Activated gamma-delta T cell (primary cell): ENCODE results near the gene CNTNAP2.
"Not testable (repeated sequence)": the region's sequence is repeated elsewhere in the genome, so short reads cannot be mapped to it uniquely, and the experiment has no call there.

ENCODE experiments used
- DNase-seq: peaks from one replicate; lab custom pipeline; 2025; lab: John Stamatoyannopoulos, UW

CNTNAP2 gene

DNA sequence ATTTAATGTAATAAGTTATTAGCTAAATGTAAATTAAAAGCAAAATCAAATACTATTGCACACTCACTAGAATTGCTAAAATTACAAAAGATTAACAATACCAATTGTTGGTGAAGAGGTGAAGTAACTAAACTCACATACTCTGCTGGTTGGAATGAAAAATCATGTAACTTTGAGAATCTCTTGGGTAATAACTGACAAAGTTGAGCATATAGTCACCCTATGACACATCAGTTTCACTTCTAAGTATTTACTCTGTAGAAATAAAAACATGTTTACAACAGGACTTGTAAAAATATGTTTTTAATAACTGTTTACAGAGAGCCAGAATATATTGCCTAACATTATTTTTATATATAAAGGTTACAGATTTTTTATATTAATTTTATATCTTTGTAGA lies 33.6 kb downstream of the CNTNAP2 start:
- no peak for DNase-seq

DNA sequence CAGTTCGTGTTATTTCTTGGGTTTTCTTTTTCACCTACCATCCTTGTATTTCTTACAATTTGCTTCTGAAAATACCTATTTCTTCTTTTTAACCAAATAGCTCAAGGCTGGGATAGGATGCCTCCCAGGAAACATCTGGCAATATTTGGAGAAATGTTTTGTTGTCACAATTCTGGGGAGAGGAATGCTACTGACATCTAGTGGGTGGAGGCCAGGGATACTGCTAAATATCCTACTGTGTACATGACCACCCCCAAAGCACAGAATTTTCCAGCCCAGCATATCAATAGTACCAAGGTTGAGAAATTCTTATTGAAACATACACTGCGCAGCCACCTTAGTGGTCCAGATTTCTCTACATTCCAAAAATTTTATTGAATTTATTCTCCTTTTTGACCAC lies 55.5 kb downstream of the CNTNAP2 start:
- DNase-seq, result no peak

DNA sequence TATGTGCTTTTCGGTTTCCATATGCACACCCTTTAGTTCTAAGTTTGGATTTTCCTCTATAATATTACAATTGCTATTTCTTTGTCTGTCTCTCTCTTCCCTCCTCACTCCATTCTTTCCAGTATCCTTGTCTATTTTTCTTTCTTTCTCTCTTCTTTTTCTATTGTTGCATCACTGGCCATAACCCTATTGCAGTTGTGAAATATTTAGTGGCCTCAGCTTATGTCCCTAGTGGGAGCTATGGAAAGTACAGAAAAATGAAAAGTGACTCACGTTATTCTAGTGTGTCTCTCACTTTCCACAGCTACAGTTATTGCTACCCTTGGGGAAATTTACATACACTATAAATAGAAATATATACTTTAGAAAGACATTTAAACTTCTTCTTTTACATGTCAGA lies 59.1 kb downstream of the CNTNAP2 start:
- no peak for DNase-seq

DNA sequence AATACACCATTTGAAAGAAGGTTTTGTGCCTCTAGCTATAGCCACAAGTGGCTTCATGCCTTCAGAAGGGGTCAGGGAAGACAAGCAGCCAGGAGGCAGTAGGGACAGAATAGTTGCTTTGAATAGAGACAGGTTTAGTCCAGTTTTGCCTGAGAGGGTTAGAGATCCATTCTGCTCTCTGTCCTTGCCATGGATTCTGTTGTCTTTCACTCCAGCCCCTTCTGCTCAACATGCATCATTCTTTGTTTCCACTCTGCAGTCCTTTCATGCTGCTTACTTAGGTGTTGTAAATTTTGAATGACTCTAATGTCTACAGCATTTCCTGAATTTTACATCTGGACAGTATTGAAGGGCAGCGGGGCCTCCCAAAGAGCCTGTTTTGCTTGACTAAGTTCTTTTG lies 60.3 kb downstream of the CNTNAP2 start:
- no peak for DNase-seq

DNA sequence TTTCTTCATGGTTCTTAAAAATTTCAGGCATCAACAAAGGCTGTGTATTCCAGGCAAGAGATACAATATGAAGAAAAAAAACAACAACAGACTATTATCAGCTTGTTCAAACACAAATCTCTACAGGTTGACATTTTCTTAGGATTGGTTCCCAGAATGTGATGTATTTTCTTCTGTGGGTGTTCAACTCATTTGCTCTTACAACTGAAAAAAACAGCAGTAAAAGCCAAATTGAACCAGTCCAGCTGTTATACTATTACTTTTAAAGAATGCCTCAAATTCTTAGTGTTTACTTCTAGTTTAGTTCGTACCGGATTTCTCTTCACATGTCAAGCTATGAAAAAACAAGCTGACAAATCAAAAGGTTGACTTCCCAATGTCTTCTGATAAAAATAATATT lies 60.7 kb downstream of the CNTNAP2 start:
- no peak for DNase-seq

DNA sequence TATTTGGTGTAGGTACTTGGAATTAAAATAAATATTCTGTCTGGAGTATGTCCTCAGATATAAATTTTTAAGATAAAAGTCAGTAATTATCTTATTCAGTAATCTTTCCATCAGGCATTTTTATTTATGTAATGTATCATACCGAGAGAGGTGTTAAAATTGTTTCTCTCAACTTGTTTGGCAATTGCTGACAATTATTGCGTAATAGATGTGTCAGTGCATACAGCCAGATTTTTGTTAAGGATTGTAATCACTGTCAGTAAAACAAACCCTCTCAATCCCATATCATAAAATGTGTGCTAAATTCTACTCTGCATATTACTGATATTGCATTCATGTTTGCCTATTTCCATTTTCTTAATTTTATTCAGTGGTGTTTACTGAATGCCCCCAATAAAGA lies 69.2 kb downstream of the CNTNAP2 start:
- DNase-seq, result no peak

DNA sequence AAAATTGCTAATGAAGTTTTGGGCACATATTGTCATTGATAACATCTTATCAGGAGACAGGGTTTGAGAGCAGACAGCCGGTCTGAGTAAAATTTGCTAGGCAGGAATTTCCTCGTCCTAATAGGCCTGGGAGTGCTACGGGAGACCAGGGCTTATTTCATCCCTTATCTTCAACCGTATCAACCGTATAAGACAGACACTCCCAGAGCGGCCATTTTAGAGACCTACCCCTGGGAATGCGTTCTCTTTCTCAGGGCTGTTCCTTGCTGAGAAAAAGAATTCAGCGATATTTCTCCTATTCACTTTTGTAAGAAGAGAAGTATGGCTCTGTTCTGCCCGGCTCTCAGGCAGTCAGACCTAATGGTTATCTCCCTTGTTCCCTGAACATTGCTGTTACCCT lies 74.8 kb downstream of the CNTNAP2 start:
- DNase-seq, result not testable (repeated sequence)

DNA sequence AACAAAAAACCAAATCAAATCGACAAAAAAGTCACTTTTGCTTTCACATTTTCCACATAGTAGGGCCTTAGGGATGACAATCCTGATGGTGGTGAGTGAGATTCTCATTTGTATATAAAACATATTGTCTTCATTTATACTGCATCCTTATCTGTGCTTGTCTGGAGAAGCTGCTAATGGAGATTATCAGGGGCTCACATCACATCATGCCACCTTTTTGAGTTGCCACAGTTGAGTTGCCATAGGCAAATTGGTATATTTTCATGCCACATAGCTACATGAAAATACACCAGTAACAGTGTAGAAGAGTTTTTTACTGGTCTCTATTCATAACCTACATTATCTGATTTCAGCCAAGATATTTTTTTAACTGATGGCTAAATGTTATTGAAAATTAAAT lies 85.3 kb downstream of the CNTNAP2 start:
- no peak for DNase-seq

DNA sequence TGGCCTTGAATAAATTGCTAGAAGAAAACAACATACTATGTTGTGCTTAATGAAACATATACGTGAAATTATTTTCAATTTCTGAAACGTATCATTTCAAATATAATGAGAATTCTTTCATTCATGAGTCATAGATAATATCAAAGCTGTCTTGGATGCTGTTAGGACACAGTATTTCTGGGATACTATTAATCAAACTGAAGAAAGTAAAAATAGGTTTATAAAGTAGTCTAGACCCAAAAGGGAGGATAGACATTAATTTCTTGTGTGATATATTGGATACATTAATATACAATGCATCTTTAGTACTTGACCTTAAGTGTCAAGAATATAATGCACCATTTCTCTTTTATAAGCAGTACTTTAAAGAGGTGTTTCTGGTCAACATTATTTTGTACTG lies 89.7 kb downstream of the CNTNAP2 start:
- DNase-seq, result no peak

DNA sequence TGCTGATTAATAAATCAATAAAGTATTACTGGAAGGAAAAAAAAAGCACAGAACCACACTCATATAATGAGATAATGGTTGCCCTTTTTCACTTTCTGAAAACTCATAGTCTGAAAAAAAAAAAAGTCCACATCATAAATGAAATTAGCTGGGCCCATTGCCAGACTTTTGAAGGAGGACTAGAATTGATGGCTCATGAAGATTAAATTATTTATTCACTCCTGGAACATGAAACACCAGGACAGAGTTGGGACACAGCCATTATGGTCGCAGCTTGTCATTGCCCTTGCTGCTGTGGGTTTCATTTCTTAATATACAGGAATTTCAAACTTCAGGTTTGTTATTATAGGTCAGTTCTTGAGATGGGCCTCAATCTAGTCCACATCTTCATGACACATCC lies 91.9 kb downstream of the CNTNAP2 start:
- DNase-seq, result no peak

DNA sequence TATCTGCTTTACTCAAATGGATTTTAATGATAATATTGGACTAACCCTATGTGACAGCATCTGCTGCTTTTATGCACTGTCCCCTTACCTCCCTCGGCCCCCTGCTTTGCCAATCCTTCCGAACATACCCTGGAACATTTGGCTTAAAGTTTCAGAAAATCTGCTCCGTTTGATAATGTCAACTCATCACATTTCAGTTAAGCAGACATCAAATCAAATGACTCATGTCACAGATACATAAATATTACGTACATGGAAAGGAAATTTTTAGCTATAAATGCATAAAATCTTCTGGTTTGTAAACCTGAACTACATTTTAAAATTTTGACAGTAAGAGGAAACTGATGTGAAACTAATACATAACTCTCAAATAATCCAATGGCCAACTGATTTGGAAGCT lies 98.2 kb downstream of the CNTNAP2 start:
- DNase-seq, result no peak

DNA sequence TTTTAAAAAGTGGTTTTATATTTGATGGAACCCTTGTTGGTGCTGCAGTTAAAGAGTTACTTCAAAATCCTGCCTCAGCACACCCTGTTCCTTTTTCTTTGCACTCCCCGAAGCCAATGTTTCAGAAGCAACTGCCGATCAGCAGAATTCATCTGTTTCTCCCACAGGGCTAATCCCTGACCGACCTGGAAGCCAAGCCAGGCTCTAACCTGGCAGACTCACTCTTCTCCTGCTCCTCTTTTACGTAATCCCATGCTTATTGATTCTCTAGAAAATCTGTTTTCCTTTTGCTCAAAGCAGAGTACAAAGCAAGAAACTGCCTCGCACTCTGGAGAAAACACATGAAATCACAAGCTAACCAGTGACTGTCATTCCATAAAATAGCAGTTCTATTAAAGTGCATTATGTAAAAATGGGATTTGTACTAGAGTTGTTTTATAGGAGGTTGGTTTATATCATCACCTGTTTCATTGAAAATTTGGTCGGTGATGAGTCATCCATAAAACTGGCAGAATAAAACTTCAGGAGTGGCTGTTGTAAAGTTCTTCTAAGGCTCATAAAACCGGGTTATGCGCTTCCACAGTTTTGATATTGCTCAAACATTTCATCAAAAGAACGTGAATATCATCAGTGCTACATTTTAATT lies 99.9 kb downstream of the CNTNAP2 start:
- no peak for DNase-seq

DNA sequence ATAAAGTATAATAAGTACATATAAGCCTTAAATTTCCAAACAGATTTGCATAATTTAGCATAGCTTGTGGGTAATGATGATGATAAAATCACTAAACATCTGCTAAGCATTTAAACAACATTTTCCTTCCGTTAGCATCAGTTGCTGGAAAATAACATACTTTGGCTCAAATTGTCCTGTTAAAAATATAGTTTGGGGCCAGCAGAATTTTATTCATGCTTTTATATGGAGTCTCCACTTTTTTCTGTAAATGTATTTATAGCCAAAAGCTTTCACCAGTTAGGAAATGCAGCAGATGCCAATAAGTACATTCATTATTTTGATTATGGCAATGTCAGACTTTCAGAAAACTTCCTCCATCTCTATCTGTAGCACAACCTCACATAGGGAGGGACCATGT lies 107.2 kb downstream of the CNTNAP2 start:
- DNase-seq, result no peak

DNA sequence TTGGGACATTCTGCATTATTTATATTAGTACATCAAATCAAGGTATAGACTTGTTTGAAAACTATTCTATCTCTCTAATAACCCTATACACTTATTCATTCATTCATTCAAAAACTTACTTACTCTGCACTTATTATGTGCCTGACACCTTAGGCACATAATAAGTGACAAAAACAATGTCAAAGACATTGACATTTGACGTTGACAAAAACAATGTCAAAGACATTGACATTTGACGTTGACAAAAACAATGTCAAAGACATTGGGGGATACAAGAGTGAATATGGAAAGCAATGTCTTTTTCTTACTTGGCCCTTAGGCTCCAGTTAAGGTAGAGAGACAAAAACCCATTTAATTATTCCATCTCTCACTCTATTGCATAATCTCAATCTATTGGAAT lies 116.0 kb downstream of the CNTNAP2 start:
- no peak for DNase-seq

DNA sequence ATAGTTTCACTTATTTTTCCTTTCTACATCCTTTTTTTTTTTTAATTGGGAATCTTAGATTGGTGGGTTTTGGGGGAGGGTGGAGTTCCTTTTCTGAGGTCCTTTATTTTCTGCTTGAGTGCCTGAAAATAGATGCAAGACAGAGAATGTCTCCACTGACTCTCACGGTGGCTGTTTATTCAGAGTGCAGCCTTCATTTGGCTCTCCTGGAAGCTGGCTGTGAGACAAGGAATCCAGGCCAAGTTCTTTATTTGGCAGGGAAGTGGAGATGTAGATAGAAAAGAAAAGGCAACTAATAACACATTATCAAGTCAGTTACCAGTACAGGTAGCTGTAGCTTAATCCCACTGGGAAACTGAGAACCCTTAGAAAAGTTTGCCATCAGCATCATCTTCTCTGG lies 118.6 kb downstream of the CNTNAP2 start:
- no peak for DNase-seq

DNA sequence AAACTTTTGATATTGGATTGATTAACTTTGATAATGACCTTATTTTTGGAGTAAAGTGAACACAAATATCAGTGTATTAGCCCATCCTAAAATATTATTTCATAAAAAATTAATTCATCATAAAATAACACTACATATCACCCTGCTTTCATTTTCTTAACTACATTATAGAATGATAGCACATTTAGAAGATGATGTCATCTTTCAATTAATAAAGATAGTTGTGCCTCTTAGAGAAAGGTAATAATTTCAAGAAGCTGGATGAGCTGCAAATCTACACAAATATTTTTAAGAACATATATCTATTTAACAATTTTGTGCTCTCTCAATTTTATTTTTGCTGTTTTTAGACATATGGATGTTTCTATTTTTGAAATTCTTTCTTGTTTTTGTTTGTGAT lies 126.1 kb downstream of the CNTNAP2 start:
- DNase-seq, result no peak

DNA sequence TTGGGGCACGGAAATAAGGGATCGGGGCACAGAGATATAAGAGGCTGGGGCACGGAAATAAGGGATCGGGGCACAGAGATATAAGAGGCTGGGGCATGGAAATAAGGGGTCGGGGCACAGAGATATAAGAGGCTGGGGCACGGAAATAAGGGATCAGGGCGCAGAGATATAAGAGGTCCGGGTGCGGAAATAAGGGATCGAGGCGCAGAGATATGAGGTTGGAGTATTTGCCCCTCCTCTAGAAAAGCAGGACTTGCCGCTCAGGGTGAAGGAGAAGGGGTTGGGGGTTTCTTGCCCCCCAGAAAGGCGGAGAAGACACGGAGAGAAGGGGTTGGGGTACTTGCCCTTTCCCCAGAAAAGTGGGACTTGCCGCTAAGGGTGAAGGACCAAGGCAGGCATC lies 131.4 kb downstream of the CNTNAP2 start:
- not testable (repeated sequence) for DNase-seq

DNA sequence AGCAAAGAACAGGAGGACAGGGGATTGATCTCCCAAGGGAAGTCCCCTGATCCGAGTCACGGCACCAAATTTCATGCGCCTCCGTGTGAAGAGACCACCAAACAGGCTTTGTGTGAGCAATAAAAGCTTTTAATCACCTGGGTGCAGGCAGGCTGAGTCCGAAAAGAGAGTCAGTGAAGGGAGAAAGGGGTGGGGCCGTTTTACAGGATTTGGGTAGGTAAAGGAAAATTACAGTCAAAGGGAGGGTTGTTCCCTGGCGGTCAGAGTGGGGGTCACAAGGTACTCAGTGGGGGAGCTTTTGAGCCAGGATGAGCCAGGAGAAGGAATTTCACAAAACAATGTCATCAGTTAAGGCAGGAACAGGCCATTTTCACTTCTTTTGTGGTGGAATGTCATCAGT lies 132.1 kb downstream of the CNTNAP2 start:
- DNase-seq, result not testable (repeated sequence)

DNA sequence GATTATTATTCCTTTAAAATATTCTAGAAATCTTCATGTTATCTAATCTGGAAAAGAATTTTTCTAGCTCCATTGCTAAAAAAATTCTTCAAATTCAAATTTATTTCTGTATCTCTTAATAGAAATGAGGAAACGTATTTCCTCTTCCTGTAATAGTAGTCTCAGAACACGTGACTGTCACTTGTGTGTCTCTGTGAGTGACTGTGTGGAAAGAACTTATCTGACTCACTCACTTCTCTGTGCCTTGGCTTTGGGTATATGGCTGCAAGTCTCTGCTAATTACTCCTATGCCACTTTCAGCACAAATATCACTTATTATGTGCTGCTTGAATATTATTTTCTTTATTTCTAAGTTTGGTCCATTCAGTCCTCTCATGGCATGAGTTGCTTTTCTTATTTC lies 132.7 kb downstream of the CNTNAP2 start:
- no peak for DNase-seq

DNA sequence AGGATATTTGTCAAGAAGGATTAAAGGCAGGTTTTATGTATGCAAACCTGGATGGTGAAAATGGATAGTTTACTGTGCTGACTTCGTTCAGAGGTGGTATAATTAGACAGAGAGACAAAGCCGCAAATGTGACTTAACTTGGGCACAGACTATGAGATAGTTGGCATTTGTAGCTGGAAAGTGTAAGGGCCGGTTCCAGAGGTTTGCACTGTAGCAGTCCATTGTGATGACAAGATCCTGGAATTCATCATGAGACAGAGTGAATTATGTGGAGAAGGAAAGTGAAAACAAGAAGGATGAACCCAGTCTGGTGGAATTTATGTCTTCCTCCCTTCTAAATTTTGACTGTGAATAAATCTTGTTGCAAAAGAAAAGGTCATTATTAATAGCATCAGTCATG lies 139.0 kb downstream of the CNTNAP2 start:
- DNase-seq, result no peak

DNA sequence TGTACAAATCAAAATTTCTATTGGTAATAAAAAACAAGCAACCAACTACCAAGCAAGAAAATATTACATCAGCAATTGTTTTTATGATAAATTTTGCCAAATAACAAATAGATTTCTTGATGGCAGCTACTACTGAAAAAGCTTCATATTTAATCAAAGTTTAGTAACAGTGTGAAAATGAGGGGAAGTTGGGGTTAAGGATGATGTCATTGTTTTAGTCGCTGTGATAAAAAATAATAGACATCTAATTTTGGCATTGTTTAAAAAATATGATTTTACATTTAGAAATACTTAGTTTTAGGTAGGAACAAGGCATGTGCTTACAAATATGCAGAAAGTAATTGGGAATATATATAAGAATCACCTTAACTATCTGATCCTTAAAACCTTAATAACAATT lies 145.9 kb downstream of the CNTNAP2 start:
- DNase-seq, result no peak

DNA sequence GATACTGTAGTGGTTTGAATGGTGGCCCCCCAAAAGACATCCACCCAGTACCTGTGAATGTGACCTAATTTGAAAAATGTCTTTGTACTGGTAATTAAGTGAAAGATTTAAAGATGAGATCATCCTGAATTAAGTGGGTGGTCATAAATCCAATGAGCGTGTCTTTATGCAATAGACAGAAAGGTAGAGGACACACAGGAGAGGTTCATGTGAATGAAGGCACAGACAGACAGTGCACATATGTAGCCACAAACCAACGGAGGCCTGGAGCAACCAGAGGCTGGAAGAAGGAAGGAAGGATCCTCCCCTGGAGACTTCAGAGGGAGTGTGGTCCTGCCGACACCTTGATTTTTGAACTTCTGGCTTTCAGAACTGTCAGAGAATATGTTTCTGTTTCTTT lies 160.3 kb downstream of the CNTNAP2 start:
- DNase-seq, result no peak

DNA sequence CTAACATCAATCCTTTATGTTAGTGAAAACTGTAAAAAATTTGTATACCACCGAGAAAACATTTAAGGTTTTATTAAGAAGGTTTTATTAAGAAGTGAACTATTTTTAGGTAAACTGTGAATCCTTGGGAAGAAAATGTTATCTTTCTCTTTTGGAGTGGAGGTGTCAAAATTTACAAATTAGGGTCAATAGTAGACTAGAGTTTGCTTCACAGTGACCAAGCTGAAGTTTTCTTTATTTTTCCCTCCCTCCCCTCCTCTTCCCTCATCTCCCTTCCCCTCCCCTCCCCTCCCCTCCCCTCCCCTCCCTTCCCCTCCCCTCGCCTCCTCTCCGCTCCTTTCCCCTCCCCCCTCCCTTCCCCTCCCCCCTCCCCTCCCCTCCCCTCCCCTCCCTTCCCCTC lies 168.8 kb downstream of the CNTNAP2 start:
- DNase-seq, result no peak

DNA sequence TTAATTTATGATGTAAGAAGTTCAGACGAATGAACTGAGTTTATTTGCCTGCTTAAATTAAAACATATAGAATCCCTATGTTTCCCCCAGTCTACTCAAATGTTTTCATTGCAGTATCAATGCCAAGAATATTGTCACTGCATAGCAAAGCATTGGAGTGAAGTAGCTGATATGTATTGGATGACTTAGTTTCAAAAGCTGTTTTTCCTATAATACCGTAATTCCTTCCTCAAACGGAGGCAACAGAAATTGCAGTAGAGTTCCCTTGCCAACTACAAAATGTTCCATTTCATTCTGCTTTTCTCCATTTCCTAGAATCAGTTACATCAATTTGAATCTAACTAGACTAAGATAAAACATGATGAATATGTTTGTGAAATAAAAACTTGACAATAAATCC lies 174.1 kb downstream of the CNTNAP2 start:
- no peak for DNase-seq

DNA sequence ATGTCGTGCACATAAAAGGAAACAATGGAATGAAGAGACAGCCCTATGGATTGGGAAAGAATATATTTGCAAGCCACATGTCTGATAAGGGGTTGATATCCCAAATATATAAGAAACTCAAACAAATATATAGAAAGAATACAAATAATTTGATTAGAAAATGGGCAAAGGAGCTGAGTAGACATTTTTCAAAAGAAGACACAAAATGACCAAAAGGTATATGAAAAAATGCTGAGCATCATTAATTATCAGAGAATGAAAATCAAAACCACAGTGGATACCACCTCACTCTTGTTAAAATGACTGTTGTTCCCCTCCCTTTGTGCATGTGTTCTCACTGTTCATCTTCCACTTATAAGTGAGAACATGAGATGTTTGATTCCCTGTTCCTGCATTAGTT lies 175.3 kb downstream of the CNTNAP2 start:
- DNase-seq, result no peak
